Measurements from ENCODE around the gene CCL26. TPM values are rescaled to one million over a fixed set of nuclear protein-coding genes. Genes with fewer than 3 reads are reported as not detected.

CCL26 gene
- total and polyA plus RNA-seq, 9 of the 15 experiments (the other 6 are each of a cell fraction or from before 2014, with no cell fraction given): 2.3 to 26.8 (median 8.4) TPM

DNA sequence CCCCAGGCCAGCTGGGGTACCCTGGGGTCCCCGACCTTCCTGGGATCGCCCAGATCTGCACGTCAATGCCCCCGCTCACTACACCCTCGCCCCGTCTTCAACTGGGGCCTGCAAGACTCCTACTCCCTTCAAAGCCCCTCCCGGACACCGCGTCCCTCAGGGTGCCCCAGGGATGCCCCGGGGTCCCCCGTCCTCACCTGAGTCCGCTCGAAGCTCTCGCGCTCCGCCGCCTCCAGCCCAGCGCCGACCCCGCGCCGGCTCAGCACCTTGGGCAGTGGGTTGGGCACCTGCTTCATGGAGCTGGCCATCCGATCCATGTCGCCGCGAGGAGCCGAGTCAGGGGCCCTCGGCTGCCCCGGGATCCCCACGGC lies 33.4 kb downstream of the CCL26 start, which contains the start of gene HIP1 (continued):
- TF ChIP-seq, protein P1, sequence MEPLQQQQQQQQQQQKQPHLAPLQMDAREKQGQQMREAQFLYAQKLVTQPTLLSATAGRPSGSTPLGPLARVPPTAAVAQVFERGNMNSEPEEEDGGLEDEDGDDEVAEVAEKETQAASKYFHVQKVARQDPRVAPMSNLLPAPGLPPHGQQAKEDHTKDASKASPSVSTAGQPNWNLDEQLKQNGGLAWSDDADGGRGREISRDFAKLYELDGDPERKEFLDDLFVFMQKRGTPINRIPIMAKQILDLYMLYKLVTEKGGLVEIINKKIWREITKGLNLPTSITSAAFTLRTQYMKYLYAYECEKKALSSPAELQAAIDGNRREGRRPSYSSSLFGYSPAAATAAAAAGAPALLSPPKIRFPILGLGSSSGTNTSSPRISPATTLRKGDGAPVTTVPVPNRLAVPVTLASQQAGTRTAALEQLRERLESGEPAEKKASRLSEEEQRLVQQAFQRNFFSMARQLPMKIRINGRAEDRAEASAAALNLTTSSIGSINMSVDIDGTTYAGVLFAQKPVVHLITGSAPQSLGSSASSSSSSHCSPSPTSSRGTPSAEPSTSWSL (CRISPR knock-in tag; IDR thresholded peaks at IDR 0.05; ENCODE audit: borderline replicate concordance): no peak
- TF ChIP-seq, protein P2, sequence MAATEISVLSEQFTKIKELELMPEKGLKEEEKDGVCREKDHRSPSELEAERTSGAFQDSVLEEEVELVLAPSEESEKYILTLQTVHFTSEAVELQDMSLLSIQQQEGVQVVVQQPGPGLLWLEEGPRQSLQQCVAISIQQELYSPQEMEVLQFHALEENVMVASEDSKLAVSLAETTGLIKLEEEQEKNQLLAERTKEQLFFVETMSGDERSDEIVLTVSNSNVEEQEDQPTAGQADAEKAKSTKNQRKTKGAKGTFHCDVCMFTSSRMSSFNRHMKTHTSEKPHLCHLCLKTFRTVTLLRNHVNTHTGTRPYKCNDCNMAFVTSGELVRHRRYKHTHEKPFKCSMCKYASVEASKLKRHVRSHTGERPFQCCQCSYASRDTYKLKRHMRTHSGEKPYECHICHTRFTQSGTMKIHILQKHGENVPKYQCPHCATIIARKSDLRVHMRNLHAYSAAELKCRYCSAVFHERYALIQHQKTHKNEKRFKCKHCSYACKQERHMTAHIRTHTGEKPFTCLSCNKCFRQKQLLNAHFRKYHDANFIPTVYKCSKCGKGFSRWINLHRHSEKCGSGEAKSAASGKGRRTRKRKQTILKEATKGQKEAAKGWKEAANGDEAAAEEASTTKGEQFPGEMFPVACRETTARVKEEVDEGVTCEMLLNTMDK (IDR thresholded peaks at IDR 0.05; ENCODE audit: borderline replicate concordance, insufficient read depth, low read depth, low read length, poor library complexity, severe bottlenecking): no peak
- peak; percentile 66; the same call in 1 of the 2 replicates for TF ChIP-seq PHF8 (IDR thresholded peaks at IDR 0.05; ENCODE audit: borderline replicate concordance, low read length)
- TF ChIP-seq NFATC3 (IDR thresholded peaks at IDR 0.05): no peak
- TF ChIP-seq ZNF445 (CRISPR knock-in tag; IDR thresholded peaks at IDR 0.05; ENCODE audit: low read depth): no peak
- TF ChIP-seq, protein P3, sequence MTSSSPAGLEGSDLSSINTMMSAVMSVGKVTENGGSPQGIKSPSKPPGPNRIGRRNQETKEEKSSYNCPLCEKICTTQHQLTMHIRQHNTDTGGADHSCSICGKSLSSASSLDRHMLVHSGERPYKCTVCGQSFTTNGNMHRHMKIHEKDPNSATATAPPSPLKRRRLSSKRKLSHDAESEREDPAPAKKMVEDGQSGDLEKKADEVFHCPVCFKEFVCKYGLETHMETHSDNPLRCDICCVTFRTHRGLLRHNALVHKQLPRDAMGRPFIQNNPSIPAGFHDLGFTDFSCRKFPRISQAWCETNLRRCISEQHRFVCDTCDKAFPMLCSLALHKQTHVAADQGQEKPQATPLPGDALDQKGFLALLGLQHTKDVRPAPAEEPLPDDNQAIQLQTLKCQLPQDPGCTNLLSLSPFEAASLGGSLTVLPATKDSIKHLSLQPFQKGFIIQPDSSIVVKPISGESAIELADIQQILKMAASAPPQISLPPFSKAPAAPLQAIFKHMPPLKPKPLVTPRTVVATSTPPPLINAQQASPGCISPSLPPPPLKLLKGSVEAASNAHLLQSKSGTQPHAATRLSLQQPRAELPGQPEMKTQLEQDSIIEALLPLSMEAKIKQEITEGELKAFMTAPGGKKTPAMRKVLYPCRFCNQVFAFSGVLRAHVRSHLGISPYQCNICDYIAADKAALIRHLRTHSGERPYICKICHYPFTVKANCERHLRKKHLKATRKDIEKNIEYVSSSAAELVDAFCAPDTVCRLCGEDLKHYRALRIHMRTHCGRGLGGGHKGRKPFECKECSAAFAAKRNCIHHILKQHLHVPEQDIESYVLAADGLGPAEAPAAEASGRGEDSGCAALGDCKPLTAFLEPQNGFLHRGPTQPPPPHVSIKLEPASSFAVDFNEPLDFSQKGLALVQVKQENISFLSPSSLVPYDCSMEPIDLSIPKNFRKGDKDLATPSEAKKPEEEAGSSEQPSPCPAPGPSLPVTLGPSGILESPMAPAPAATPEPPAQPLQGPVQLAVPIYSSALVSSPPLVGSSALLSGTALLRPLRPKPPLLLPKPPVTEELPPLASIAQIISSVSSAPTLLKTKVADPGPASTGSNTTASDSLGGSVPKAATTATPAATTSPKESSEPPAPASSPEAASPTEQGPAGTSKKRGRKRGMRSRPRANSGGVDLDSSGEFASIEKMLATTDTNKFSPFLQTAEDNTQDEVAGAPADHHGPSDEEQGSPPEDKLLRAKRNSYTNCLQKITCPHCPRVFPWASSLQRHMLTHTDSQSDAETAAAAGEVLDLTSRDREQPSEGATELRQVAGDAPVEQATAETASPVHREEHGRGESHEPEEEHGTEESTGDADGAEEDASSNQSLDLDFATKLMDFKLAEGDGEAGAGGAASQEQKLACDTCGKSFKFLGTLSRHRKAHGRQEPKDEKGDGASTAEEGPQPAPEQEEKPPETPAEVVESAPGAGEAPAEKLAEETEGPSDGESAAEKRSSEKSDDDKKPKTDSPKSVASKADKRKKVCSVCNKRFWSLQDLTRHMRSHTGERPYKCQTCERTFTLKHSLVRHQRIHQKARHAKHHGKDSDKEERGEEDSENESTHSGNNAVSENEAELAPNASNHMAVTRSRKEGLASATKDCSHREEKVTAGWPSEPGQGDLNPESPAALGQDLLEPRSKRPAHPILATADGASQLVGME (CRISPR knock-in tag; IDR thresholded peaks at IDR 0.05): peak; percentile 86; the same call in 1 of the 2 replicates
- no peak for TF ChIP-seq ZNF384 (IDR thresholded peaks at IDR 0.05; ENCODE audit: low read depth, low read length)
- no peak for TF ChIP-seq RCOR1 (IDR thresholded peaks at IDR 0.05; ENCODE audit: borderline replicate concordance in 1 of 2, low read depth in 2 of 2, low read length in 2 of 2)
- TF ChIP-seq NR2C1 (IDR thresholded peaks at IDR 0.05): no peak
- no peak for TF ChIP-seq NR2C1 (tag; IDR thresholded peaks at IDR 0.05)
- no peak for TF ChIP-seq RBM25 (IDR thresholded peaks at IDR 0.05; ENCODE audit: low read depth, low read length, severe bottlenecking)
- TF ChIP-seq ZNF57 (CRISPR knock-in tag; IDR thresholded peaks at IDR 0.05): no peak
- no peak for TF ChIP-seq RAD51 (IDR thresholded peaks at IDR 0.05; ENCODE audit: borderline replicate concordance, low read depth)
- no peak for TF ChIP-seq BCL6 (CRISPR knock-in tag; IDR thresholded peaks at IDR 0.05)
- TF ChIP-seq, protein P4, sequence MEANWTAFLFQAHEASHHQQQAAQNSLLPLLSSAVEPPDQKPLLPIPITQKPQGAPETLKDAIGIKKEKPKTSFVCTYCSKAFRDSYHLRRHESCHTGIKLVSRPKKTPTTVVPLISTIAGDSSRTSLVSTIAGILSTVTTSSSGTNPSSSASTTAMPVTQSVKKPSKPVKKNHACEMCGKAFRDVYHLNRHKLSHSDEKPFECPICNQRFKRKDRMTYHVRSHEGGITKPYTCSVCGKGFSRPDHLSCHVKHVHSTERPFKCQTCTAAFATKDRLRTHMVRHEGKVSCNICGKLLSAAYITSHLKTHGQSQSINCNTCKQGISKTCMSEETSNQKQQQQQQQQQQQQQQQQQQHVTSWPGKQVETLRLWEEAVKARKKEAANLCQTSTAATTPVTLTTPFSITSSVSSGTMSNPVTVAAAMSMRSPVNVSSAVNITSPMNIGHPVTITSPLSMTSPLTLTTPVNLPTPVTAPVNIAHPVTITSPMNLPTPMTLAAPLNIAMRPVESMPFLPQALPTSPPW (CRISPR knock-in tag; IDR thresholded peaks at IDR 0.05): no peak
- TF ChIP-seq MAFF (IDR thresholded peaks at IDR 0.05; ENCODE audit: low read length): no peak
- no peak for TF ChIP-seq HDGF (IDR thresholded peaks at IDR 0.05)
